LNCaP clone FGC (cell line): ENCODE measurements around the gene VDAC1.
A peak's percentile ranks its signal among the peaks of the same experiment; 100 is the strongest.

Source experiments
- DNase-seq: peaks from one replicate; pipeline ENCODE4 v3.0.0-alpha.2; 2011; ENCODE audit warnings: low read depth
- H3K4me3 ChIP-seq: 2 replicates; pipeline ENCODE4 v1.5.1; 2011; ENCODE audit warnings: mild to moderate bottlenecking, low read depth, low read length, control low read depth
- CTCF ChIP-seq: IDR thresholded peaks from 2 replicates; pipeline ENCODE4 v1.5.1; 2012; ENCODE audit warnings: mild to moderate bottlenecking; ENCODE audit not compliant: control insufficient read depth, insufficient read depth; ENCODE audit errors: extremely low read depth

Gene VDAC1

GRCh38 chr5:133947431-133947841, 57.3 kb downstream of the VDAC1 start:
- H3K4me3 ChIP-seq: no peak overlapping the region
- no peak for DNase-seq
- TF ChIP-seq CTCF: no peak

- DNase-seq: no peak
- no peak for TF ChIP-seq CTCF
- H3K4me3 ChIP-seq: no peak overlapping the region
Observed at GRCh38 chr5:133945568-133945967, 59.2 kb downstream of the VDAC1 start.

GRCh38 chr5:133944263-133945185, 60.3 kb downstream of the VDAC1 start:
- peak; percentile 37 for DNase-seq
- peak; percentile 88 for TF ChIP-seq CTCF
- no peak overlapping the region for H3K4me3 ChIP-seq

- TF ChIP-seq CTCF: no peak
- H3K4me3 ChIP-seq: no peak overlapping the region
- no peak for DNase-seq
Observed at GRCh38 chr5:133943475-133943817, 61.3 kb downstream of the VDAC1 start.

GRCh38 chr5:133942614-133943474, 61.9 kb downstream of the VDAC1 start:
- no peak for TF ChIP-seq CTCF
- DNase-seq: peak; percentile 53
- H3K4me3 ChIP-seq: no peak overlapping the region

- H3K4me3 ChIP-seq: no peak overlapping the region
- no peak for DNase-seq
- no peak for TF ChIP-seq CTCF
Observed at GRCh38 chr5:133941456-133942196, 63.1 kb downstream of the VDAC1 start.
